HG02943 (cell line): Measurements from ENCODE around the gene WASF1.
"Not testable (repeated sequence)": the region's sequence is repeated elsewhere in the genome, so short reads cannot be mapped to it uniquely, and the experiment has no call there.

ENCODE experiments used
- ATAC-seq: cut with Tn5 transposase; IDR thresholded peaks from one replicate; pipeline ENCODE4 v1.9.1; 2021; ENCODE audit warnings: mild to moderate bottlenecking, low read depth, moderate library complexity; ENCODE audit not compliant: unreplicated experiment

The WASF1 gene

GRCh38 chr6:110095101-110095500 is 84.4 kb downstream of the WASF1 start:
- ATAC-seq, result no peak

GRCh38 chr6:110093981-110094380 is 85.5 kb downstream of the WASF1 start:
- ATAC-seq, result no peak

GRCh38 chr6:110090876-110091275 is 88.6 kb downstream of the WASF1 start:
- no peak for ATAC-seq

- ATAC-seq, result no peak
Measured at GRCh38 chr6:110089323-110089722, 90.1 kb downstream of the WASF1 start.

- no peak for ATAC-seq
Measured at GRCh38 chr6:110085285-110085684, 94.2 kb downstream of the WASF1 start.

- ATAC-seq, result no peak
Measured at GRCh38 chr6:110083875-110084585, 95.4 kb downstream of the WASF1 start.

GRCh38 chr6:110075406-110075805 is 104.1 kb downstream of the WASF1 start:
- ATAC-seq, result no peak

- ATAC-seq, result not testable (repeated sequence)
Measured at GRCh38 chr6:110073474-110073873, 106.0 kb downstream of the WASF1 start.

GRCh38 chr6:110068592-110068967 is 110.9 kb downstream of the WASF1 start:
- no peak for ATAC-seq

GRCh38 chr6:110067837-110068591 is 111.5 kb downstream of the WASF1 start:
- ATAC-seq, result no peak

GRCh38 chr6:110064744-110065524 is 114.5 kb downstream of the WASF1 start:
- ATAC-seq, result no peak

GRCh38 chr6:110063594-110064263 is 115.7 kb downstream of the WASF1 start:
- ATAC-seq, result no peak

- no peak for ATAC-seq
Measured at GRCh38 chr6:110055387-110055735, 124.1 kb downstream of the WASF1 start.

- ATAC-seq, result no peak
Measured at GRCh38 chr6:110054664-110055386, 124.6 kb downstream of the WASF1 start.

- no peak for ATAC-seq
Measured at GRCh38 chr6:110053395-110054240, 125.9 kb downstream of the WASF1 start.

GRCh38 chr6:110050440-110050813 is 129.0 kb downstream of the WASF1 start:
- no peak for ATAC-seq
